HEK293 (cell line): ENCODE measurements around the gene AZIN2.
A peak's percentile ranks its signal among the peaks of the same experiment; 100 is the strongest.

Source experiments
- EGR2 ChIP-seq: fragments of 450-650 bp; formaldehyde crosslinking; IDR thresholded peaks from 2 replicates; pipeline ENCODE4 v1.5.1; 2016; ENCODE audit warnings: low read depth, missing biosample characterization, missing genetic modification characterization
- GLI2 ChIP-seq: fragments of 450-650 bp; formaldehyde crosslinking; IDR thresholded peaks from 2 replicates; pipeline ENCODE4; 2017; ENCODE audit warnings: missing biosample characterization, missing genetic modification characterization, low read depth, borderline replicate concordance
- HOXC10 ChIP-seq: sonication (generic); formaldehyde crosslinking; IDR thresholded peaks from 2 replicates; pipeline ENCODE4 v1.8.1; 2023; ENCODE audit warnings: mild to moderate bottlenecking, missing genetic modification reagents
- MZF1 ChIP-seq: fragments of 450-650 bp; formaldehyde crosslinking; IDR thresholded peaks from 2 replicates; pipeline ENCODE4 v1.5.1; 2017; ENCODE audit warnings: missing biosample characterization, missing genetic modification characterization, borderline replicate concordance
- SALL2 ChIP-seq: fragments of 450-650 bp; formaldehyde crosslinking; IDR thresholded peaks from 2 replicates; pipeline ENCODE4 v1.5.0; 2017; ENCODE audit warnings: missing biosample characterization, mild to moderate bottlenecking, missing genetic modification characterization, borderline replicate concordance
- YY1 ChIP-seq: fragments of 450-650 bp; formaldehyde crosslinking; IDR thresholded peaks from 2 replicates; pipeline ENCODE4 v1.5.1; 2018; ENCODE audit warnings: missing biosample characterization, missing genetic modification characterization
- YY2 ChIP-seq: fragments of 450-650 bp; formaldehyde crosslinking; IDR thresholded peaks from 2 replicates; pipeline ENCODE4 v1.5.1; 2016; ENCODE audit warnings: missing biosample characterization, missing genetic modification characterization
- ZIC2 ChIP-seq: fragments of 450-650 bp; formaldehyde crosslinking; IDR thresholded peaks from 2 replicates; pipeline ENCODE4 v1.5.1; 2016; ENCODE audit warnings: missing biosample characterization, missing genetic modification characterization
- ZNF155 ChIP-seq: fragments of 450-650 bp; formaldehyde crosslinking; IDR thresholded peaks from 2 replicates; pipeline ENCODE4 v1.5.1; 2016; ENCODE audit warnings: missing biosample characterization, missing genetic modification characterization
- ZNF169 ChIP-seq: fragments of 450-650 bp; formaldehyde crosslinking; IDR thresholded peaks from 2 replicates; pipeline ENCODE4 v1.5.1; 2016; ENCODE audit warnings: missing biosample characterization, missing genetic modification characterization
- ZNF175 ChIP-seq: fragments of 450-650 bp; formaldehyde crosslinking; IDR thresholded peaks from 2 replicates; pipeline ENCODE4 v1.5.1; 2016; ENCODE audit warnings: missing biosample characterization, missing genetic modification characterization
- ZNF266 ChIP-seq: fragments of 450-650 bp; formaldehyde crosslinking; IDR thresholded peaks from 2 replicates; pipeline ENCODE4 v1.5.1; 2016; ENCODE audit warnings: missing biosample characterization, missing genetic modification characterization, low read depth
- ZNF274 ChIP-seq, 2 experiments: fragments of 200-500 bp in 1 of 2; fragments of 450-650 bp in 1 of 2; sonication (Bioruptor generic) in 1 of 2; formaldehyde crosslinking in 1 of 2; IDR thresholded peaks; 2 replicates each; pipeline versions ENCODE4 v1.5.1 to v1.6.1; 2014 to 2016; ENCODE audit warnings: borderline replicate concordance in 1 of 2, inconsistent platforms in 1 of 2, low read length in 1 of 2, missing biosample characterization in 1 of 2, missing genetic modification characterization in 1 of 2
- ZNF510 ChIP-seq: fragments of 450-650 bp; formaldehyde crosslinking; IDR thresholded peaks from 2 replicates; pipeline ENCODE4 v1.5.1; 2018; ENCODE audit warnings: mild to moderate bottlenecking, missing genetic modification characterization, missing biosample characterization; ENCODE audit not compliant: insufficient replicate concordance
- ZNF530 ChIP-seq: fragments of 450-650 bp; formaldehyde crosslinking; IDR thresholded peaks from 2 replicates; pipeline ENCODE4 v1.5.1; 2016; ENCODE audit warnings: low read depth, missing biosample characterization, missing genetic modification characterization
- ZNF561 ChIP-seq: fragments of 450-650 bp; IDR thresholded peaks from 2 replicates; pipeline ENCODE4 v1.5.1; 2018; ENCODE audit warnings: missing biosample characterization, missing genetic modification characterization, borderline replicate concordance
- ZNF621 ChIP-seq: fragments of 450-650 bp; formaldehyde crosslinking; IDR thresholded peaks from 2 replicates; pipeline ENCODE4 v1.5.1; 2017; ENCODE audit warnings: missing biosample characterization, missing genetic modification characterization
- ZNF654 ChIP-seq: fragments of 450-650 bp; formaldehyde crosslinking; IDR thresholded peaks from 2 replicates; pipeline ENCODE4 v1.5.1; 2016; ENCODE audit warnings: low read depth, missing biosample characterization, missing genetic modification characterization
- ZNF707 ChIP-seq: fragments of 450-650 bp; formaldehyde crosslinking; IDR thresholded peaks from 2 replicates; pipeline ENCODE4 v1.5.1; 2016; ENCODE audit warnings: missing biosample characterization, missing genetic modification characterization
- ZNF777 ChIP-seq: fragments of 450-650 bp; formaldehyde crosslinking; IDR thresholded peaks from 2 replicates; pipeline ENCODE4 v1.5.1; 2017; ENCODE audit warnings: missing biosample characterization, missing genetic modification characterization, borderline replicate concordance
- ZNF837 ChIP-seq: fragments of 450-650 bp; formaldehyde crosslinking; IDR thresholded peaks from 2 replicates; pipeline ENCODE4 v1.5.1; 2016; ENCODE audit warnings: missing biosample characterization, missing genetic modification characterization
- ZSCAN23 ChIP-seq: fragments of 450-650 bp; formaldehyde crosslinking; IDR thresholded peaks from 2 replicates; pipeline ENCODE4 v1.5.1; 2016; ENCODE audit warnings: missing biosample characterization, missing genetic modification characterization
- TF ChIP-seq, protein P1 (sequence below): fragments of 450-650 bp; formaldehyde crosslinking; IDR thresholded peaks from 2 replicates; pipeline ENCODE4 v1.5.1; 2016; ENCODE audit warnings: missing biosample characterization, missing genetic modification characterization
- TF ChIP-seq, protein P2 (sequence below): fragments of 450-650 bp; formaldehyde crosslinking; IDR thresholded peaks from 2 replicates; pipeline ENCODE4; 2016; ENCODE audit warnings: missing biosample characterization, missing genetic modification characterization
- TF ChIP-seq, protein P3 (sequence below): fragments of 450-650 bp; formaldehyde crosslinking; IDR thresholded peaks from 2 replicates; pipeline ENCODE4 v1.5.1; 2017; ENCODE audit warnings: missing biosample characterization, missing genetic modification characterization
- TF ChIP-seq, protein P4 (sequence below): fragments of 450-650 bp; formaldehyde crosslinking; IDR thresholded peaks from 2 replicates; pipeline ENCODE4 v1.5.1; 2016; ENCODE audit warnings: missing biosample characterization, missing genetic modification characterization, borderline replicate concordance
- TF ChIP-seq, protein P5 (sequence below): sonication (generic); formaldehyde crosslinking; IDR thresholded peaks from 2 replicates; pipeline ENCODE4 v1.8.1; 2022; ENCODE audit warnings: mild to moderate bottlenecking, moderate library complexity, missing genetic modification reagents

AZIN2 gene

DNA sequence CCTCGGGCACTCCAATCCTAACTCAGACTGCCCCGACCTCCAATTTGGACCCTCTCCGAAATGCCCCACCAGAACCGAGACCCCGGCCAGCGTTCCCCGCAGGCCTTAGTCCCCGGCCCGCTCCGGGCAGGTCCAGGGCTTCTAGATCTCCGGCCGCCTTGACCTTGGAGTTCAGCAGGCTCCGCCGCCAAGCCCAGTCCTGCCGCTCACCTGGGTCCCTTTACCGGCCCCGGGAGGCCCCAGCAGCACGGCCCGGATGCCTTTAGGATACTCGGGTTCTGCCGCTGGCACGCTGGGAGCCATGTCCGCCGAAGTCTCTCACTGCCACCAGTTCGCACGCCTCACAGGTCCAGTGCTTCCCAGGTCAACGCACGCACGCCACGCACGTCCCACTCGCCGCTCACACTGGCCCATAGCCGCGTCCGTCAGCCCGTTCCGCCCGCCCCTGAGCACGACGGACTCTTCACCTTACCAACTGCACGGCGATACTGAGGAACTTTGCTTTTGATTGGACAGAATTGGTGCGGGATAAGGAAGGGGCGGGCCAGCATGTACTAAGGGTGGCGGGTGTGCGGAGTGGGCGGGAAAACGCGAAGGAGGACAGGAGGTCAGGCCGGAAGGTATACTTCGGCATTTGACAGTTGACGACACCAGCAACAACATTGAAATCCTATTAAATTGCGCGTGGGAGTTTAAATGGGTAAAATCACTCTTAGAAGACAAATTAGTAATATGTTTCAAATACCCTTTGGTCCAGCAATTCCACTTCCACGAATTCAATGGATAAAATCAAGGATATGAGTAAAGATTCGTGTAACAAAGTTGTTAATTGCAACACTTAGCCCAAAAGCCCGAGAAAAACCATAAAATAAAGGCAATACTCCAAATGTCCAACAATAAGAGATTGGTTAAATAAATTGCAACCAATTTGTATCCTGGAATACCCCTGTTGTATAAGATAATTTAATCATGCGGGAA, 44.1 kb upstream of the AZIN2 start, which contains the start of gene AK2 (continued):
- TF ChIP-seq, protein P1, sequence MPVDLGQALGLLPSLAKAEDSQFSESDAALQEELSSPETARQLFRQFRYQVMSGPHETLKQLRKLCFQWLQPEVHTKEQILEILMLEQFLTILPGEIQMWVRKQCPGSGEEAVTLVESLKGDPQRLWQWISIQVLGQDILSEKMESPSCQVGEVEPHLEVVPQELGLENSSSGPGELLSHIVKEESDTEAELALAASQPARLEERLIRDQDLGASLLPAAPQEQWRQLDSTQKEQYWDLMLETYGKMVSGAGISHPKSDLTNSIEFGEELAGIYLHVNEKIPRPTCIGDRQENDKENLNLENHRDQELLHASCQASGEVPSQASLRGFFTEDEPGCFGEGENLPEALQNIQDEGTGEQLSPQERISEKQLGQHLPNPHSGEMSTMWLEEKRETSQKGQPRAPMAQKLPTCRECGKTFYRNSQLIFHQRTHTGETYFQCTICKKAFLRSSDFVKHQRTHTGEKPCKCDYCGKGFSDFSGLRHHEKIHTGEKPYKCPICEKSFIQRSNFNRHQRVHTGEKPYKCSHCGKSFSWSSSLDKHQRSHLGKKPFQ: no peak
- TF ChIP-seq GLI2 (tag by site-specific recombination) (no peak), ZIC2 (0 out of 2 replicates have a peak, but pooled peaks have one; percentile 36), ZNF621 (tag by site-specific recombination) (no peak), ZSCAN23 (tag by site-specific recombination) (no peak), ZNF274 (IDR thresholded peaks at IDR 0.05; ENCODE audit: low read length) (no peak), ZNF274 (tag by site-specific recombination; IDR thresholded peaks at IDR 0.05; ENCODE audit: borderline replicate concordance) (no peak), ZNF169 (tag by site-specific recombination) (no peak), ZNF654 (no peak), ZNF837 (no peak), HOXC10 (no peak), ZNF155 (no peak), ZNF561 (tag by site-specific recombination) (peak; percentile 79; the same call in 1 of the 2 replicates), ZNF530 (tag by site-specific recombination) (no peak), EGR2 (tag by site-specific recombination) (peak; percentile 97), SALL2 (tag by site-specific recombination) (no peak), ZNF266 (tag by site-specific recombination) (no peak), ZNF707 (tag by site-specific recombination) (no peak), ZNF510 (tag by site-specific recombination) (no peak), ZNF175 (no peak), YY2 (0 out of 2 replicates have a peak, but pooled peaks have one; percentile 24), MZF1 (tag by site-specific recombination) (no peak), YY1 (tag by site-specific recombination) (no peak; the same call in none of the 2 replicates), ZNF777 (tag by site-specific recombination) (no peak)
- TF ChIP-seq, protein P2, sequence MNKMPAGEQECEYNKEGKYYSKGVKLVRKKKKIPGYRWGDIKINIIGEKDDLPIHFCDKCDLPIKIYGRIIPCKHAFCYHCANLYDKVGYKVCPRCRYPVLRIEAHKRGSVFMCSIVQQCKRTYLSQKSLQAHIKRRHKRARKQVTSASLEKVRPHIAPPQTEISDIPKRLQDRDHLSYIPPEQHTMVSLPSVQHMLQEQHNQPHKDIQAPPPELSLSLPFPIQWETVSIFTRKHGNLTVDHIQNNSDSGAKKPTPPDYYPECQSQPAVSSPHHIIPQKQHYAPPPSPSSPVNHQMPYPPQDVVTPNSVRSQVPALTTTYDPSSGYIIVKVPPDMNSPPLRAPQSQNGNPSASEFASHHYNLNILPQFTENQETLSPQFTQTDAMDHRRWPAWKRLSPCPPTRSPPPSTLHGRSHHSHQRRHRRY (tag by site-specific recombination): no peak
- TF ChIP-seq, protein P3, sequence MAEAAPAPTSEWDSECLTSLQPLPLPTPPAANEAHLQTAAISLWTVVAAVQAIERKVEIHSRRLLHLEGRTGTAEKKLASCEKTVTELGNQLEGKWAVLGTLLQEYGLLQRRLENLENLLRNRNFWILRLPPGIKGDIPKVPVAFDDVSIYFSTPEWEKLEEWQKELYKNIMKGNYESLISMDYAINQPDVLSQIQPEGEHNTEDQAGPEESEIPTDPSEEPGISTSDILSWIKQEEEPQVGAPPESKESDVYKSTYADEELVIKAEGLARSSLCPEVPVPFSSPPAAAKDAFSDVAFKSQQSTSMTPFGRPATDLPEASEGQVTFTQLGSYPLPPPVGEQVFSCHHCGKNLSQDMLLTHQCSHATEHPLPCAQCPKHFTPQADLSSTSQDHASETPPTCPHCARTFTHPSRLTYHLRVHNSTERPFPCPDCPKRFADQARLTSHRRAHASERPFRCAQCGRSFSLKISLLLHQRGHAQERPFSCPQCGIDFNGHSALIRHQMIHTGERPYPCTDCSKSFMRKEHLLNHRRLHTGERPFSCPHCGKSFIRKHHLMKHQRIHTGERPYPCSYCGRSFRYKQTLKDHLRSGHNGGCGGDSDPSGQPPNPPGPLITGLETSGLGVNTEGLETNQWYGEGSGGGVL (tag by site-specific recombination): no peak
- TF ChIP-seq, protein P4, sequence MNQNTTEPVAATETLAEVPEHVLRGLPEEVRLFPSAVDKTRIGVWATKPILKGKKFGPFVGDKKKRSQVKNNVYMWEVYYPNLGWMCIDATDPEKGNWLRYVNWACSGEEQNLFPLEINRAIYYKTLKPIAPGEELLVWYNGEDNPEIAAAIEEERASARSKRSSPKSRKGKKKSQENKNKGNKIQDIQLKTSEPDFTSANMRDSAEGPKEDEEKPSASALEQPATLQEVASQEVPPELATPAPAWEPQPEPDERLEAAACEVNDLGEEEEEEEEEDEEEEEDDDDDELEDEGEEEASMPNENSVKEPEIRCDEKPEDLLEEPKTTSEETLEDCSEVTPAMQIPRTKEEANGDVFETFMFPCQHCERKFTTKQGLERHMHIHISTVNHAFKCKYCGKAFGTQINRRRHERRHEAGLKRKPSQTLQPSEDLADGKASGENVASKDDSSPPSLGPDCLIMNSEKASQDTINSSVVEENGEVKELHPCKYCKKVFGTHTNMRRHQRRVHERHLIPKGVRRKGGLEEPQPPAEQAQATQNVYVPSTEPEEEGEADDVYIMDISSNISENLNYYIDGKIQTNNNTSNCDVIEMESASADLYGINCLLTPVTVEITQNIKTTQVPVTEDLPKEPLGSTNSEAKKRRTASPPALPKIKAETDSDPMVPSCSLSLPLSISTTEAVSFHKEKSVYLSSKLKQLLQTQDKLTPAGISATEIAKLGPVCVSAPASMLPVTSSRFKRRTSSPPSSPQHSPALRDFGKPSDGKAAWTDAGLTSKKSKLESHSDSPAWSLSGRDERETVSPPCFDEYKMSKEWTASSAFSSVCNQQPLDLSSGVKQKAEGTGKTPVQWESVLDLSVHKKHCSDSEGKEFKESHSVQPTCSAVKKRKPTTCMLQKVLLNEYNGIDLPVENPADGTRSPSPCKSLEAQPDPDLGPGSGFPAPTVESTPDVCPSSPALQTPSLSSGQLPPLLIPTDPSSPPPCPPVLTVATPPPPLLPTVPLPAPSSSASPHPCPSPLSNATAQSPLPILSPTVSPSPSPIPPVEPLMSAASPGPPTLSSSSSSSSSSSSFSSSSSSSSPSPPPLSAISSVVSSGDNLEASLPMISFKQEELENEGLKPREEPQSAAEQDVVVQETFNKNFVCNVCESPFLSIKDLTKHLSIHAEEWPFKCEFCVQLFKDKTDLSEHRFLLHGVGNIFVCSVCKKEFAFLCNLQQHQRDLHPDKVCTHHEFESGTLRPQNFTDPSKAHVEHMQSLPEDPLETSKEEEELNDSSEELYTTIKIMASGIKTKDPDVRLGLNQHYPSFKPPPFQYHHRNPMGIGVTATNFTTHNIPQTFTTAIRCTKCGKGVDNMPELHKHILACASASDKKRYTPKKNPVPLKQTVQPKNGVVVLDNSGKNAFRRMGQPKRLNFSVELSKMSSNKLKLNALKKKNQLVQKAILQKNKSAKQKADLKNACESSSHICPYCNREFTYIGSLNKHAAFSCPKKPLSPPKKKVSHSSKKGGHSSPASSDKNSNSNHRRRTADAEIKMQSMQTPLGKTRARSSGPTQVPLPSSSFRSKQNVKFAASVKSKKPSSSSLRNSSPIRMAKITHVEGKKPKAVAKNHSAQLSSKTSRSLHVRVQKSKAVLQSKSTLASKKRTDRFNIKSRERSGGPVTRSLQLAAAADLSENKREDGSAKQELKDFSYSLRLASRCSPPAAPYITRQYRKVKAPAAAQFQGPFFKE (tag by site-specific recombination): no peak
- TF ChIP-seq, protein P5, sequence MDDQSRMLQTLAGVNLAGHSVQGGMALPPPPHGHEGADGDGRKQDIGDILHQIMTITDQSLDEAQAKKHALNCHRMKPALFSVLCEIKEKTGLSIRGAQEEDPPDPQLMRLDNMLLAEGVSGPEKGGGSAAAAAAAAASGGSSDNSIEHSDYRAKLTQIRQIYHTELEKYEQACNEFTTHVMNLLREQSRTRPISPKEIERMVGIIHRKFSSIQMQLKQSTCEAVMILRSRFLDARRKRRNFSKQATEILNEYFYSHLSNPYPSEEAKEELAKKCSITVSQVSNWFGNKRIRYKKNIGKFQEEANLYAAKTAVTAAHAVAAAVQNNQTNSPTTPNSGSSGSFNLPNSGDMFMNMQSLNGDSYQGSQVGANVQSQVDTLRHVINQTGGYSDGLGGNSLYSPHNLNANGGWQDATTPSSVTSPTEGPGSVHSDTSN: peak; percentile 100
